ENCODE data around the gene ZRANB3. TPM values are rescaled to one million over a fixed set of nuclear protein-coding genes. Genes with fewer than 3 reads are reported as not detected.

ZRANB3 gene
- total and polyA plus RNA-seq, 2 donors (not counting 3 experiments of a cell fraction or from before 2014, with no cell fraction given) = 2.2 to 6.0 TPM

DNA sequence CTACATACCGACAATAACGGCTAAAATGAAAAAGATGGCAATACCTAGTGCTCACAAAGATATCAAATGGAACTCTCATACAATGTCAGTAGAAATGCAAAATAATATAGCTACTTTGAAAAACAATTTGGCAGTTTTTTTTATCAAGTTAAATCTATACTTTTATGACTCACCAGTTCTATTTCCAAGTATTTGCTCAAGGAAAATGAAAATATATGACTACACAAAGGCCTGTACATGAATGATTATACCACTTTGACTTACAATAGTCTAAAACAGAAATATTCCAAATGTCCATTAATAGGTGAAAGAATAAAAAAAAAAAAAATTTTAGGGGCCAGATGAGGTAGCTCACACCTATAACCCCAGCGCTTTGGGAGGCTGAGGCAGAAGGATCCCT lies 219.8 kb downstream of the ZRANB3 start:
- no peak for FAIRE-seq
- dilution Hi-C loops (cut with MboI; ENCODE audit: extremely low pct_ligation_motif_present, low sequenced_read_pairs) (no loop called here), intact Hi-C loops (cut with micrococcal nuclease) (no loop called here)
- no peak overlapping the region for H3K4me2 ChIP-seq (ENCODE audit: insufficient read depth, low read length)
- POLR2A ChIA-PET = no interaction called here
- H3K4me1 ChIP-seq (ENCODE audit: control insufficient read depth, extremely low read depth, insufficient read depth, low read length) = no peaks in the 10 kb centered on the region
- CTCF ChIA-PET = interaction anchor here (1.5 kb wide), 1 partner anchor 8 kb away, joined by 3 read pairs; no protein-coding TSS in a partner anchor
- no peaks in the 10 kb centered on the region for H3K79me2 ChIP-seq (ENCODE audit: control insufficient read depth, insufficient read depth, low read length)
- no peak overlapping the region for H3K27ac ChIP-seq (ENCODE audit: insufficient read depth, low read depth, low read length)
- no peaks in the 10 kb centered on the region for H3K9me1 ChIP-seq (replicated peaks; ENCODE audit: control insufficient read depth, extremely low read depth, insufficient read depth, low read length)
- no TSS peak for BruUV-seq (replicated peaks)
- no peaks in the 10 kb centered on the region for H3K36me3 ChIP-seq (ENCODE audit: control insufficient read depth in 2 of 2, extremely low read depth in 1 of 2, insufficient read depth in 2 of 2, low read length in 2 of 2)
- no peak overlapping the region for H2AFZ ChIP-seq (ENCODE audit: low read depth, low read length)
- no peak overlapping the region for H3K9ac ChIP-seq (replicated peaks; ENCODE audit: extremely low read depth, insufficient read depth, low read length)
- no peak overlapping the region for H3K4me3 ChIP-seq (replicated peaks in 1 of 3; ENCODE audit: insufficient read depth in 1 of 3, low read depth in 1 of 3, low read length in 3 of 3)
- no peak for DNase-seq (ENCODE audit: low read depth, low spot score)
- no peaks in the 10 kb centered on the region for H4K20me1 ChIP-seq (replicated peaks; ENCODE audit: control insufficient read depth, extremely low read depth, insufficient read depth, low read length)
- no peaks in the 10 kb centered on the region for H3K27me3 ChIP-seq (ENCODE audit: control insufficient read depth in 2 of 2, insufficient read depth in 2 of 2, low read length in 2 of 2)
- TF ChIP-seq EZH2 (IDR thresholded peaks at IDR 0.05; ENCODE audit: borderline replicate concordance, low read depth, low read length, severe bottlenecking) (no peak), JUN (IDR thresholded peaks at IDR 0.05; ENCODE audit: borderline replicate concordance, insufficient read depth, insufficient read length, low read depth) (no peak), FOS (IDR thresholded peaks at IDR 0.05; ENCODE audit: borderline replicate concordance, insufficient read depth, low read length) (no peak), POLR2AphosphoS5 (IDR thresholded peaks at IDR 0.05; ENCODE audit: insufficient read depth, low read depth, low read length) (no peak), POLR2A (IDR thresholded peaks at IDR 0.05; ENCODE audit: low read depth, low read length) (no peak), MYC (IDR thresholded peaks at IDR 0.05; ENCODE audit: low read depth, low read length) (no peak), GATA2 (IDR thresholded peaks at IDR 0.05; ENCODE audit: insufficient read depth, insufficient read length, low read depth, low read length) (no peak)
- TF ChIP-seq, protein P1, sequence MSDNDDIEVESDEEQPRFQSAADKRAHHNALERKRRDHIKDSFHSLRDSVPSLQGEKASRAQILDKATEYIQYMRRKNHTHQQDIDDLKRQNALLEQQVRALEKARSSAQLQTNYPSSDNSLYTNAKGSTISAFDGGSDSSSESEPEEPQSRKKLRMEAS (IDR thresholded peaks at IDR 0.05; ENCODE audit: insufficient read depth, insufficient read length) = no peak
- TF ChIP-seq, protein P2, sequence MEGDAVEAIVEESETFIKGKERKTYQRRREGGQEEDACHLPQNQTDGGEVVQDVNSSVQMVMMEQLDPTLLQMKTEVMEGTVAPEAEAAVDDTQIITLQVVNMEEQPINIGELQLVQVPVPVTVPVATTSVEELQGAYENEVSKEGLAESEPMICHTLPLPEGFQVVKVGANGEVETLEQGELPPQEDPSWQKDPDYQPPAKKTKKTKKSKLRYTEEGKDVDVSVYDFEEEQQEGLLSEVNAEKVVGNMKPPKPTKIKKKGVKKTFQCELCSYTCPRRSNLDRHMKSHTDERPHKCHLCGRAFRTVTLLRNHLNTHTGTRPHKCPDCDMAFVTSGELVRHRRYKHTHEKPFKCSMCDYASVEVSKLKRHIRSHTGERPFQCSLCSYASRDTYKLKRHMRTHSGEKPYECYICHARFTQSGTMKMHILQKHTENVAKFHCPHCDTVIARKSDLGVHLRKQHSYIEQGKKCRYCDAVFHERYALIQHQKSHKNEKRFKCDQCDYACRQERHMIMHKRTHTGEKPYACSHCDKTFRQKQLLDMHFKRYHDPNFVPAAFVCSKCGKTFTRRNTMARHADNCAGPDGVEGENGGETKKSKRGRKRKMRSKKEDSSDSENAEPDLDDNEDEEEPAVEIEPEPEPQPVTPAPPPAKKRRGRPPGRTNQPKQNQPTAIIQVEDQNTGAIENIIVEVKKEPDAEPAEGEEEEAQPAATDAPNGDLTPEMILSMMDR (IDR thresholded peaks at IDR 0.05; ENCODE audit: extremely low read depth in 1 of 2, insufficient read depth in 1 of 2, low read depth in 1 of 2, low read length in 2 of 2) = no peak
- H3K9me3 ChIP-seq (replicated peaks; ENCODE audit: control insufficient read depth, insufficient read depth, low read length) = no peaks in the 10 kb centered on the region

Data from endothelial cell of umbilical vein (primary cell).